Breast epithelium (tissue), 4 donors: Measurements from ENCODE around the gene ZNF813. TPM values are rescaled to one million over a fixed set of nuclear protein-coding genes. Genes with fewer than 3 reads are reported as not detected.

ENCODE experiments used
- DNase-seq, 2 donors: peaks; one replicate each; pipeline ENCODE4 v3.0.0-alpha.2; 2019; ENCODE audit warnings: low spot score in 2 of 2
- H3K27ac ChIP-seq, 2 donors: fragments of 200-600 bp; sonication (generic) in 1 of 2; one replicate each; pipeline ENCODE4 v1.5.1; 2016 to 2019; ENCODE audit warnings: mild to moderate bottlenecking in 1 of 2
- H3K27me3 ChIP-seq, 2 donors: fragments of 200-600 bp; sonication (generic) in 1 of 2; one replicate each; pipeline versions ENCODE4 v1.5.1 to v1.6.0; 2017 to 2019; ENCODE audit warnings: control low read depth in 1 of 2, mild to moderate bottlenecking in 1 of 2
- H3K36me3 ChIP-seq: fragments of 200-600 bp; one replicate; pipeline ENCODE4 v1.5.1; 2019
- H3K4me1 ChIP-seq, 2 donors: fragments of 200-600 bp; sonication (generic); one replicate each; pipeline ENCODE4 v1.5.1; 2016 to 2019; ENCODE audit warnings: control low read depth in 1 of 2
- H3K4me3 ChIP-seq, 3 donors: fragments of 200-600 bp; sonication (generic); 1 replicate in 2 of 3; 2 replicates in 1 of 3; pipeline ENCODE4 v1.5.1; 2016 to 2019; ENCODE audit warnings: mild to moderate bottlenecking in 3 of 3, moderate library complexity in 2 of 3
- H3K9me3 ChIP-seq, 2 donors: fragments of 200-600 bp; sonication (generic) in 1 of 2; one replicate each; pipeline ENCODE4 v1.5.1; 2016 to 2019; ENCODE audit warnings: control low read depth in 1 of 2
- CTCF ChIP-seq, 3 donors: fragments of 450-650 bp; IDR thresholded peaks; one replicate each; pipeline ENCODE4 v1.5.1; 2016 to 2017; ENCODE audit warnings: antibody characterized with exemption in 3 of 3, mild to moderate bottlenecking in 3 of 3, moderate library complexity in 3 of 3
- POLR2A ChIP-seq: fragments of 450-650 bp; IDR thresholded peaks from one replicate; pipeline ENCODE4 v1.6.1; 2016; ENCODE audit warnings: antibody characterized with exemption, mild to moderate bottlenecking, moderate library complexity
- POLR2AphosphoS5 ChIP-seq, 3 donors: sonication (generic); formaldehyde crosslinking; IDR thresholded peaks; one replicate each; pipeline ENCODE4 v1.6.1; 2017; ENCODE audit warnings: antibody characterized with exemption in 3 of 3
- intact Hi-C: fragments of 100-400 bp; cut with DNase I; formaldehyde crosslinking; loops from one replicate; pipeline ENCODE4 v1.15.1; 2023; ENCODE audit warnings: low total_unique reads
- total RNA-seq, 3 donors: library from RNA; depleted of rRNA; stranded (reverse); fragments of >200 nt; gene quantifications; one replicate each; pipeline ENCODE4 v1.1.0, GENCODE V29; 2016

The ZNF813 gene
- total RNA-seq, 3 donors from 2014 or later = 3.3 to 7.0 (median 3.4) TPM

GRCh38 chr19:53521373-53522202, 54.1 kb downstream of the ZNF813 start:
- intact Hi-C loops = no loop called here
- TF ChIP-seq POLR2A (no peak), POLR2AphosphoS5 (IDR thresholded peaks at IDR 0.05) (no peak), CTCF (IDR thresholded peaks at IDR 0.05) (no peak)
- Histone ChIP-seq H3K4me1 (peaks cover 0 to 4% of the 10 kb centered on the region in 2 donors), H3K27me3 (no peaks in the 10 kb centered on the region), H3K36me3 (no peaks in the 10 kb centered on the region), H3K9me3 (peaks cover 11 to 12% of the 10 kb centered on the region in 2 donors), H3K27ac (no peak overlapping the region), H3K4me3 (peak overlapping the region; percentile 44 to 72 (median 62))
- DNase-seq = no peak

DNA sequence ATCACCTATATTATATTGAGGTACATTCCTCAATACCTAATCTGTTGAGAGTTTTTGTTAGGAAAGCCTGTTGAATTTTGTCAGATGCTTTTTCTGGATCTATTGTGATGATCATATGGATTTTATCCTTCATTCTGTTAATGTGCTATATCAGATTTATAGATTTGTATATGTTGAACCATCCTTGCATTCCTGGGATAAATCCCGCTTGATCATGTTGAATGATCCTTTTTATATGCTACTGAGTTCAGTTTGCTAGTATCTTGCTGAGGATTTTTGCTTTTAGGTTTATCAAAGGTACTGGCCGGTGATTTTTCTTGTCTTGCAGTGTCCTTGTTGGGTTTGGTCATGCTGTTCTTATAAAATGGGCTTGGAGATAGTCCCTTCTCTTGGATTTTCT, 58.4 kb downstream of the ZNF813 start:
- Histone ChIP-seq H3K27ac (no peak overlapping the region), H3K9me3 (peaks cover 11 to 12% of the 10 kb centered on the region in 2 donors), H3K4me3 (no peak overlapping the region), H3K27me3 (no peaks in the 10 kb centered on the region), H3K4me1 (peaks cover 0 to 4% of the 10 kb centered on the region in 2 donors), H3K36me3 (no peaks in the 10 kb centered on the region)
- intact Hi-C loops = no loop called here
- TF ChIP-seq POLR2AphosphoS5 (IDR thresholded peaks at IDR 0.05) (no peak), POLR2A (no peak), CTCF (IDR thresholded peaks at IDR 0.05) (no peak)
- DNase-seq = no peak

DNA sequence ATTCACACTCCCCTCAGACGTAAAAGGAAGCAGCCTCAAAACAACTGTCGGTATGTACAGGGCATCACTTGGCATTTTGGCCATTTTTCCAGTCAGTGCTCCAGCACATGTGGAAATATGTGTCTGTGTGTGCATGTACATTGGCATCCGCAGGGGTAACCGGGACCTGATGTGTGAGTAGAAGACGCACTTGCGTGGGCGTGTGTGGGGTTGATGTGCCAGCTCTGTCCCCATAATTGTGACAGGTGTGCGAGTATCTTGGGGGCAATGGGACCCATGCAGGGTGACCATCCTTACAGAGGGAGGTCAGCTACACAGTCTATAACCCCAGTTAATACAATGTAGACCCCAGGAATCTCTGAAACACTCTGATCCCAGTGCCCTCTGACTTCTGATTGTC, 63.1 kb downstream of the ZNF813 start:
- no peak for DNase-seq

GRCh38 chr19:53531457-53531856, 63.9 kb downstream of the ZNF813 start:
- no peak overlapping the region for H3K27ac ChIP-seq
- no peaks in the 10 kb centered on the region for H3K27me3 ChIP-seq
- DNase-seq = no peak
- no peak overlapping the region for H3K4me3 ChIP-seq
- no peak for TF ChIP-seq CTCF (IDR thresholded peaks at IDR 0.05)
- TF ChIP-seq POLR2AphosphoS5 (IDR thresholded peaks at IDR 0.05) = no peak
- no peak for TF ChIP-seq POLR2A
- intact Hi-C loops = no loop called here
- peaks cover 0 to under 1% of the 10 kb centered on the region in 2 donors for H3K9me3 ChIP-seq
- no peaks in the 10 kb centered on the region for H3K4me1 ChIP-seq
- no peaks in the 10 kb centered on the region for H3K36me3 ChIP-seq

More for the DNA sequence above, 63.1 kb downstream of the ZNF813 start:
- H3K4me3 ChIP-seq = no peak overlapping the region
- H3K9me3 ChIP-seq = peaks cover 6 to 9% of the 10 kb centered on the region in 2 donors
- intact Hi-C loops = no loop called here
- H3K27ac ChIP-seq = no peak overlapping the region
- no peaks in the 10 kb centered on the region for H3K36me3 ChIP-seq
- no peaks in the 10 kb centered on the region for H3K27me3 ChIP-seq
- TF ChIP-seq POLR2A (no peak), CTCF (IDR thresholded peaks at IDR 0.05) (no peak), POLR2AphosphoS5 (IDR thresholded peaks at IDR 0.05) (no peak)
- H3K4me1 ChIP-seq = no peaks in the 10 kb centered on the region

GRCh38 chr19:53532362-53532761, 64.8 kb downstream of the ZNF813 start:
- no peak overlapping the region for H3K4me3 ChIP-seq
- H3K4me1 ChIP-seq = no peaks in the 10 kb centered on the region
- TF ChIP-seq POLR2A (no peak), CTCF (IDR thresholded peaks at IDR 0.05) (no peak), POLR2AphosphoS5 (IDR thresholded peaks at IDR 0.05) (no peak)
- H3K9me3 ChIP-seq = no peaks in the 10 kb centered on the region
- intact Hi-C loops = no loop called here
- no peaks in the 10 kb centered on the region for H3K27me3 ChIP-seq
- H3K27ac ChIP-seq = no peak overlapping the region
- no peak for DNase-seq
- H3K36me3 ChIP-seq = no peaks in the 10 kb centered on the region
